GM19468 (cell line): ENCODE measurements around the gene LRRC40.

Experiments used
- ATAC-seq: cut with Tn5 transposase; IDR thresholded peaks from one replicate; pipeline ENCODE4 v1.9.1; 2021; ENCODE audit warnings: mild to moderate bottlenecking, moderate library complexity, moderate number of reproducible peaks; ENCODE audit not compliant: unreplicated experiment; ENCODE audit errors: extremely low read depth

LRRC40 gene

DNA sequence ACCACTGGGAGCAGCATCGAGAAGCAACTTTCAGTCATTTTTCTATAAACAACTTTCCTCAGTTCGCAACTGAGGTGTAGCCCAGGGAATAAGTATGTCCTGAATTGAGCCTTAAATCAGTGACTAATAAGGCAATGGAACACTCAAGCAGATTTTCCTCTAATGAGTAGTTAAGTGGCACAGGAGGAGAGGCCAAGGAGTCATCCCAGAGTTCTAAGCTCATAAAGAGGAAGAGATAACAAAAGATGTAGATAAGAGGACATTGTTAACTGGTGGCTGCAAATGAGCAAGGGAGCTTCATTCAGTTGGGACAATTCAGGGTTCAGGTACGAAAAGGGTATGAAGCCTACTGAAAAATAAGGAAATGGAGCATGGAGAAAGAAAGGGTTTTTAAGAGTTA lies 64.5 kb downstream of the LRRC40 start:
- no peak for ATAC-seq

DNA sequence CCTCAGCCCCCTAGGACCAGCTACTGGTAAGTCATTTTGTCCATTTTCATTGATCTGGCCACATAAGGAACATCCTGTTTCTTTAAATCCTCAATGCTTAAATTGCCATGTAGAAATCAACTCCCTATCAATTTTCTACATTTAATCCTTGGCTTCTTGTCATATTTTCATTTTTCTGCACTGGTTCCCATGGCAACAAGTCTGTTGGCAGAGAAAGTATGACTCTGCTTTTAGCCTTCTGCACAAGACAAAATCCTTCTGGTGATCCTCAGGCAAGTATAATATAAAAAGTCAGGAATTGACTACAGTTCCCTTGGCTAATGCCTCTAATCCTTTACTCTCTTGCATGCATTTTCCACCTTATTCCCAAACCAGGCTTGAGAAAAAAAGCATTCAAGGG lies 65.0 kb downstream of the LRRC40 start:
- ATAC-seq: no peak

DNA sequence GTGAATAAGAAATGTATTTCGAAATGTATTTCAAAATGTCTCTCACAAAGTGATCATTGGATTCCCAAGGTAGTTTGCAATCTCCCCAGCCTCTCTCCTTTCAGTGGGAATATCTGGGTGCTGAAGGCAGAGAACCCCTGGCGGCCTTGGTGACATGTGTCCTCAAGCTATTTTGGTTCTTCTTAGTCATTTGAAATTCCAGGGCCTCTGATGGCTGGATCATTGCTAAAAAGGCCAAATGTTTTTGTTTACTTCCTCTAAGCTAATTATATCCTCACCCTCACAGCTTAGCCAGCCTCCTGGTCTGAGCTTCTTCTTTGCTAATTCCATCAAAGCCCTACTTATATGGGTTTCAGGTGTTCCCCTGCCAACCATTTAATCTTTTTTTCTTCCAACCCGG lies 71.2 kb downstream of the LRRC40 start:
- no peak for ATAC-seq

DNA sequence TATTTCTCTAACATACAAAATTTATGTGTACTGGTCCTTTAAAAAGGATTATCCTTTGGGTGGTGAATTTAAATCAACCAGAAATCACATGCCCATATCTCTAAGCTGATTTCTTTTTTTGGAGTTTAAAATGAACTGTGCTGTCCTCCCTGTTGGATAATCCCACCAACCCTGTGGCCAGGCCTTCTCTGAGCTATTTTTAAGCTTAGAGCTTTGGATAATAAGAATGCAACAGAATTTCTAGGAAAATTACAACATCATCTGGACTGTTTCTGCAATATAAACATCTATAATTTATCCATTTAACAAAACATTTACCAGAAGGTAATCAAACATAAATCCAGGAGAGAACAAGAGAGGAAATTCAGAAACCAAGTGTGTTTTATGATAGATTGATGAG lies 88.3 kb downstream of the LRRC40 start:
- ATAC-seq: no peak

DNA sequence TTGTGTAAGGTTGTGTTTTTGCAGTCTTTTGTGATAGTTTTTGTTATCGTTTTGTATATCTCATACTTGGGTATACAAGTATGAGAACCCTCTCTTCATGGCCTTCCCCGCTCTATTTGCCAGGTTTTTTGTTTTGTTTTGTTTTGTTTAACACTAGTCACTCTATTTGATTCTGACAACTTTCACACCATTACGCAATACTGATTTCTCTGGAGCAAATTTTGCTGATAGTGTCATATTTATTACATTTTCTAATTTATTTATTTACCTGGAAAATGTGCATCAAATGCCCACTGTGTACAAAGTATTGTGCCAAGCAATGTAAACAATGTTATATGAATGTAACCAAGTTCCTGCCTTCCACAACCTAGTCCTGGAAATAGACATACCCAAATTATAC lies 90.1 kb downstream of the LRRC40 start:
- no peak for ATAC-seq

DNA sequence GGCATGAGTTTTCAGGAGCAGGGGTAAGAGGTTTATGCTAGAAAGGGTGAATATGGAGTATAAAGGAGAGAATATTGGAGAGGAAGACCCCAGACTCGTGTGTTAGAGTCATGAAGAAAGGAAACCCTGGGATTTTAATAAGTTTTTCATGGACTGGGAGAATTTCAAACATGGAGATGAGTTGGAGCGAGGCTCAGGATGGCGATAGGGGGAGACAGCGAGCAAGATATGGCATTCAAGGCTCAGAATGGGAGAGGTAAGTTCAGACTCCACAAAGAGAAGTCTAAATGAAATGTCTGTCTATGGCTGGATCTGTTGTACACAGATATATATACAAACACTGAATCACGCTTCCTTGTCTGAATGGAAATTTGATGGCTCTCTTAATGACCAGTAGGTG lies 92.5 kb downstream of the LRRC40 start:
- no peak for ATAC-seq

DNA sequence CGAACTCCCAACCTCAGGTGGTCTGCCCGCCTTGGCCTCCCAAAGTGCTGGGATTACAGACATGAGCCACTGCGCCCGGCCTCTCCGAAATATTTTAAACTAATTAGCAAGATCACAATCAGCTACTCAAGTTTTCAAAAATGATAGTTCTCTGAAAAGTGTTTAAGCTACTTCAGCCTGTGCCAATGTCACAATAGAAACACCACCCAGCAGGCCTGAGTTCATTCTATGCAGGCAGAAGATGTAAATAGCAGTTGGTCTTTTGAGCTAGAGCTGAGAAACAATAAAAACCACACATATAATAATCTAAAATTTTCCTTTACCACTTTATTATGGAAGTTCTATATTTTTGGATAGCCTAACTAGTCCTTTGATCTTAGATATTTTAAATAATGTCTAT lies 96.1 kb downstream of the LRRC40 start:
- no peak for ATAC-seq

DNA sequence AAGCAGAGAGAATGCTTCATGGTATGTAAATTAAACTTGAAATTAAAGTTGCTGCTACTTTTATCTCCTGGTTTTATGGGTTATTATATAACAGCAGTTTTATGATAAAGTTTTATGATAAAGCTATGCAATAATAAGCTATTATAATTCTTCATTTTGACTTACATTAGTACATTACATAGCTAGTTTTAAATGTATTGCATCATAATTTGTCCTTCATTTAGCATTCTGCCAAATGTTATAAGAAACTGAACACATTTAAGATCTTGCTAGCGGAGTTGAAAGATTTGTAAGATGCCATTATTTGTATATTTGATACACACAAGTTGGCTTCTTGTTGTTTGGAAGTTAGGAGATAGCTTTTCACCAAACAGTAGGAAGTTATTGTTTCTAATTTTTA lies 101.6 kb downstream of the LRRC40 start:
- ATAC-seq: no peak

DNA sequence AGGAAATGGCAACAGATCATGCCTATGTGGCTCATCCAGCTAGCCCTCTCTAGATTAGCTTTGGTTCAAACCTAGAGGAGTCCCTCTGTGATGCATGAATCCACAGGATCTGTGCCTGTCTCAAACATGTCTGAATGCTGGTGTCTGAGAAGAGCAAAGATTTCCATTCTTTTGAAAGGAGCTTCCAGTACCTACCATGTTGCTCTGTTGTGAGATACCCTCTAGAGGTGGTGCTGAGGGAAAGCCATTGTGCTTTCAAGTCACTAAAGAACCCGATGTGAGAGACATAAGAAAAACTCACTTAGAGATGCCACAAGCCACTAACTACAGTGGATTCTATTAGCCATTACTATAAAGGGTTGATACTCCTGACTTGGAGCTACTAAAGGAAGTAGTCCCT lies 103.6 kb downstream of the LRRC40 start:
- ATAC-seq: no peak

DNA sequence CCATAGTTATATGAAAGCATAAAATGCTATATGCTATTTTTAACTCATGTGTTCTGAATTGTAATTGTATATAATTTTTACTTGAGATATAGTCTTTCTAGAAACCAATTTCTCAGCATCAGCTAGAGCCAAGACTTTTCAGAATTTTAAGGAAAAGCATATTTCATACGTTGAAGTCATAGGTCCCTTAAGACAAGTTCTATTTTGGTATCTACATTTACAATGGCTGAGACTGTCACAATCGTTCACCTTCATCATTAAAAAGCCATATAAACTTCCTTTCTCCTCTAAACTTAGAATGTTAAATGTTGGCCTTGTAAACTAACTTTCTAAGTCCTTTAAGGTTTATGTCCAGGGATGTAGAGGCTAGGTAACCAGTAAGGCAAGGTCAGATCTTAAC lies 104.1 kb downstream of the LRRC40 start:
- no peak for ATAC-seq
